Neural cell (in vitro differentiated cells): ENCODE data around the gene SDC1. TPM values are rescaled to one million over a fixed set of nuclear protein-coding genes. Genes with fewer than 3 reads are reported as not detected.

Experiments used
- H2AFZ ChIP-seq: fragments of 200-600, 300-800 bp; sonication (generic), shearing (Covaris generic); 2 replicates; pipeline ENCODE4 v1.6.0; 2014; ENCODE audit warnings: low read depth, mild to moderate bottlenecking, antibody characterized with exemption, low read length, moderate library complexity
- H3F3A ChIP-seq: fragments of 200-600 bp; shearing (Covaris generic); 2 replicates; pipeline ENCODE4 v1.6.1; 2016; ENCODE audit warnings: mild to moderate bottlenecking, moderate library complexity, mixed read lengths, antibody characterized with exemption, low read length; ENCODE audit not compliant: insufficient read depth, poor library complexity, severe bottlenecking
- H3K27ac ChIP-seq: fragments of 200-600, 300-800 bp; sonication (generic), shearing (Covaris generic); 2 replicates; pipeline ENCODE4 v1.5.1; 2014; ENCODE audit warnings: mild to moderate bottlenecking, low read length, moderate library complexity
- H3K27me3 ChIP-seq: fragments of 300-800, 200-600 bp; sonication (generic), shearing (Covaris generic); 2 replicates; pipeline ENCODE4 v1.6.0; 2014; ENCODE audit warnings: mild to moderate bottlenecking, low read depth, low read length, moderate library complexity; ENCODE audit not compliant: insufficient read depth
- H3K36me3 ChIP-seq: fragments of 300-800, 200-600 bp; sonication (generic), shearing (Covaris generic); 2 replicates; pipeline ENCODE4 v1.5.1; 2014; ENCODE audit warnings: mild to moderate bottlenecking, antibody characterized with exemption, low read length, moderate library complexity; ENCODE audit not compliant: insufficient read depth
- H3K4me2 ChIP-seq: fragments of 300-800, 200-600 bp; sonication (generic), shearing (Covaris generic); 2 replicates; pipeline ENCODE4 v1.6.0; 2014; ENCODE audit warnings: mild to moderate bottlenecking, low read length
- H3K4me3 ChIP-seq: fragments of 300-800, 200-600 bp; sonication (generic), shearing (Covaris generic); 2 replicates; pipeline ENCODE4 v1.5.1; 2014; ENCODE audit warnings: mild to moderate bottlenecking, low read length, moderate library complexity
- H3K79me2 ChIP-seq: fragments of 200-600 bp; shearing (Covaris generic); replicated peaks from 2 replicates; pipeline ENCODE4 v1.6.0; 2014; ENCODE audit warnings: mild to moderate bottlenecking, low read length, moderate library complexity; ENCODE audit not compliant: insufficient read depth
- H3K9ac ChIP-seq: fragments of 300-800, 200-600 bp; sonication (generic), shearing (Covaris generic); 2 replicates; pipeline ENCODE4 v1.6.1; 2016; ENCODE audit warnings: mild to moderate bottlenecking, low read length, mixed read lengths
- H3K9me2 ChIP-seq: fragments of 200-600 bp; shearing (Covaris generic); 2 replicates; pipeline ENCODE4 v1.6.1; 2016; ENCODE audit warnings: mild to moderate bottlenecking, low read length, mixed read lengths; ENCODE audit not compliant: insufficient read depth
- H3K9me3 ChIP-seq: fragments of 200-600, 300-800 bp; sonication (generic), shearing (Covaris generic); 2 replicates; pipeline ENCODE4 v1.6.1; 2016; ENCODE audit warnings: mild to moderate bottlenecking, mixed run types, low read length, moderate library complexity, mixed read lengths
- H4K20me1 ChIP-seq: fragments of 200-600 bp; shearing (Covaris generic); 2 replicates; pipeline ENCODE4 v1.6.1; 2016; ENCODE audit warnings: mild to moderate bottlenecking, mixed run types; ENCODE audit not compliant: insufficient read depth
- CTCF ChIP-seq: fragments of 450-650 bp; IDR thresholded peaks from 2 replicates; pipeline ENCODE4 v1.5.1; 2014; ENCODE audit warnings: antibody characterized with exemption, mild to moderate bottlenecking, moderate library complexity; ENCODE audit not compliant: poor library complexity, severe bottlenecking
- EP300 ChIP-seq: fragments of 450-650 bp; conservative IDR thresholded peaks from 2 replicates; pipeline ENCODE4 v1.6.1; 2014; ENCODE audit warnings: antibody characterized with exemption, mild to moderate bottlenecking, moderate library complexity; ENCODE audit not compliant: poor library complexity, severe bottlenecking
- EZH2 ChIP-seq: fragments of 200-600, 300-800 bp; shearing (Covaris generic), sonication (generic); IDR thresholded peaks from 2 replicates; pipeline ENCODE4 v1.6.1; 2014; ENCODE audit warnings: antibody characterized with exemption, low read length, borderline replicate concordance, mild to moderate bottlenecking; ENCODE audit not compliant: insufficient read depth, poor library complexity, severe bottlenecking
- MXI1 ChIP-seq: fragments of 450-650 bp; conservative IDR thresholded peaks from 2 replicates; pipeline ENCODE4 v1.6.1; 2014; ENCODE audit warnings: antibody characterized with exemption, mild to moderate bottlenecking; ENCODE audit not compliant: poor library complexity, severe bottlenecking
- POLR2AphosphoS5 ChIP-seq: IDR thresholded peaks from 2 replicates; pipeline ENCODE4 v1.6.1; 2012
- RAD21 ChIP-seq: fragments of 450-650 bp; conservative IDR thresholded peaks from 2 replicates; pipeline ENCODE4 v1.6.1; 2014; ENCODE audit warnings: antibody characterized with exemption, mild to moderate bottlenecking, moderate library complexity
- REST ChIP-seq: IDR thresholded peaks from 2 replicates; pipeline ENCODE4 v1.6.1; 2012; ENCODE audit warnings: borderline replicate concordance
- SMC3 ChIP-seq: fragments of 450-650 bp; conservative IDR thresholded peaks from 2 replicates; pipeline ENCODE4 v1.6.1; 2014; ENCODE audit warnings: antibody characterized with exemption, mild to moderate bottlenecking, moderate library complexity; ENCODE audit not compliant: poor library complexity
- TAF1 ChIP-seq: IDR thresholded peaks from 2 replicates; pipeline ENCODE4 v1.6.1; 2012; ENCODE audit warnings: low read depth
- polyA plus RNA-seq: library from polyadenylated mRNA; depleted of rRNA; stranded (reverse); fragments of >200 nt; gene quantifications from 2 replicates; pipeline ENCODE4 v1.2.3, GENCODE V29; 2014

The SDC1 gene
- polyA plus RNA-seq, 1 donor from 2014 or later = 14.9 TPM

DNA sequence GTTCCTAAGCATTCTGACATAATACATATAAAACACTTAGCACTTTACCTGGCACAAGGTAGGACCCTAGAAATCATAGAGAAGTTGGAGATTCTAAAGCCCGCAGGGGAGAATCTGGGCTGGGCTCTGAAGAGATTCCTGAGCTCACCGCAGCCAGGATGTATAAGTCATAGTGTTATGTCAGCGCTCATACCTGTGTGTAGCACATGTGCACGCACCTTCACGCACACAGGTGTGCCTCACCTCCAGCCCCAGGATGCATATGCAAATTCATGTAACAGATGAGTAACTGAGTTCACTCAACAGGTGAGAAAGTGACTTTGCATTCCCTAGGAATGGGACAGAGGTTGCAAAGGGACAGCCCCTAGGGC is 7.9 kb upstream of the SDC1 start:
- Histone ChIP-seq H3K27ac (no peak overlapping the region), H3F3A (no peaks in the 10 kb centered on the region), H3K9ac (no peak overlapping the region), H3K4me2 (no peak overlapping the region), H3K36me3 (no peaks in the 10 kb centered on the region), H4K20me1 (no peaks in the 10 kb centered on the region), H3K9me2 (no peaks in the 10 kb centered on the region), H3K27me3 (no peaks in the 10 kb centered on the region), H3K79me2 (no peaks in the 10 kb centered on the region), H3K9me3 (peaks cover 1% of the 10 kb centered on the region), H2AFZ (no peak overlapping the region), H3K4me3 (no peak overlapping the region)
- TF ChIP-seq CTCF (no peak), EZH2 (no peak), REST (no peak), TAF1 (no peak), SMC3 (no peak), RAD21 (no peak), POLR2AphosphoS5 (no peak), EP300 (no peak), MXI1 (no peak)

- TF ChIP-seq POLR2AphosphoS5 (no peak), EZH2 (no peak), SMC3 (no peak), CTCF (no peak), MXI1 (no peak), TAF1 (no peak), REST (no peak), RAD21 (no peak), EP300 (no peak)
- H3K9me3 ChIP-seq = peaks cover 3% of the 10 kb centered on the region
- no peak overlapping the region for H3K4me2 ChIP-seq
- H4K20me1 ChIP-seq = no peaks in the 10 kb centered on the region
- H2AFZ ChIP-seq = no peak overlapping the region
- no peaks in the 10 kb centered on the region for H3K9me2 ChIP-seq
- no peak overlapping the region for H3K9ac ChIP-seq
- H3K36me3 ChIP-seq = no peaks in the 10 kb centered on the region
- H3K27ac ChIP-seq = no peak overlapping the region
- H3F3A ChIP-seq = no peaks in the 10 kb centered on the region
- no peaks in the 10 kb centered on the region for H3K79me2 ChIP-seq
- H3K27me3 ChIP-seq = no peaks in the 10 kb centered on the region
- H3K4me3 ChIP-seq = no peak overlapping the region
Measured at GRCh38 chr2:20231598-20232026, 6.7 kb upstream of the SDC1 start.
